8988T (cell line): ENCODE data around the gene MED26.
A peak's percentile ranks its signal among the peaks of the same experiment; 100 is the strongest.

ENCODE experiments used
- DNase-seq: peaks from one replicate; pipeline ENCODE4 v3.0.0; 2011

Gene MED26

DNA sequence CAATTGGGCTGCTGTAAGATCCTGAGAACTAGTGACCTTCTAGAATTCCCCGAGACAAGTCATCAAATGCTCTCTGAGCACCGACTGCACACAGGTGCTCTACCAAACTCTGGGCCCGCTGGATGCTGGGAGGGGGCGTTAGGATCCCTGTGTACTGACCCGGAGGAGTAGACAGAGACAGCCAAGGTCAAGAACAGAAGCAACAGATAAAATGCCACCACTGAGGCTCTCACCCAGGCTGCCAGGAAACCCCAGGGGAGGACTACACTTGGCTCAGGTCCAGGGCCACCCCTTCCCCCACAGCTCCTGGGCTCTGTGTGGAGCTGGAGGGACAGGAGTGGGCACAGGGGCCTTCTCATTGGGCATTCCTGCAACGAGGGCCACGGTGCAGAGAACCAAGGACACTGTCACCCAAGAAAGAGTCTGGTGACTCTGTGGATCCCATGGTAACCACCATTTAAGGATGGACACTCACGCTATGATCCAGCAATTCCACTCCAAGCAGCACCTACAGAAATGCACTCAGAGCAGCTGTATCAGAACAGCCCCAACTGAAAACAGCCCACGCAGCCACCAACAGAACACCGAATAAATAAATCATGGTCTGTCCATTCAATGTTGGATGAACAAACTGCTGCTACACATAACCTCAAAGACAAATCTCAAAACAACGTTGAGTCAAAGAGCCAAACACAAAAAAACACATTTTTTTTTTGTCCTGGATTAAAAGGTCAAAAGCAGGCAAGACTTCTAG lies 39.0 kb downstream of the MED26 start:
- no peak for DNase-seq

DNA sequence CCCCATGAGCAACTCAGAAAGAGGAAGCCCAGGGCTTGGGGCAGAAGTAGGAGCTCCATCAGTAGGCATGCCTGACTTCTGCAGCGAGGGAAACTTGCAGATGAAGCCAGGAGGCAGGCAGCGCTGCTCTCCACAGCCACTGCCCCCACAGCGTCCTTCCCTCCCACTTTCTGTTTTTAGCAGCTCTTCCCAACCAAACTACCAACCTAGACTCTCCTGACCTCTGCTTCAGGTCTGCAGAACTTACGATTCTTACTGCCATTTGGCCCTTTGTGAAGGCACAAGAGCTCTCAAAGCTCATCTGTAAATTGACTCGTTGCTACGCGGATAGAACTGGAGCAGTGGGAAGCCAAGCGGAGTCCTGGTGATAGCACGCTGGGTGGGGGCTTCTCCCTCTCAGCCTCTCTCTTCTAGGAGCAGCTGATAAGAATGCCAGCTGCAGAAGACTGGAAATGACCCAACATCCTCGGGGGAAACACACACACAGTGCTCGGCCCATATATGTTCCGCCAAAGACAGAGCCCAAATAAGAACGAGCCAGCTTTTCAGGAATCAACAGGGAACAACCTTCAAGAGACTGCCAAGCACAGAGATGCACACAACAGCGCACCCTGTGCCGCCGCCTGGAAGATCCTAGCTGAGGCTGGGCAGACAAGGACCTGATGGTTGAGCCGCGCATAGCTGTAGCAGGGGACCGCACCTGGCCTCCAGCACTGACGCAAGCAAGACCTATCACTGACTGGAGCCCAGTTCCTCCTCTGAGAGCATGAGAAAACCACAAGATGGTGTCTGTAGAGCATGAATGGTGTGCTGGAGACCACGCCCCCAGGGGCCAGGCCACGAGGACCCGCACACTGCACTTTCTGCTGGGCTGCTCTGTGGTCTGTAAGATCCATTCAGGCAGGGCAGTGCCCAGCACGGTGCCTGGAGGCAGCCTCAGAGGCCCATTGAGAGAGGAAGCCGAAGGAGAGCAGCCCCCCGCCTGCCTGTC lies 39.9 kb downstream of the MED26 start:
- DNase-seq: no peak

DNA sequence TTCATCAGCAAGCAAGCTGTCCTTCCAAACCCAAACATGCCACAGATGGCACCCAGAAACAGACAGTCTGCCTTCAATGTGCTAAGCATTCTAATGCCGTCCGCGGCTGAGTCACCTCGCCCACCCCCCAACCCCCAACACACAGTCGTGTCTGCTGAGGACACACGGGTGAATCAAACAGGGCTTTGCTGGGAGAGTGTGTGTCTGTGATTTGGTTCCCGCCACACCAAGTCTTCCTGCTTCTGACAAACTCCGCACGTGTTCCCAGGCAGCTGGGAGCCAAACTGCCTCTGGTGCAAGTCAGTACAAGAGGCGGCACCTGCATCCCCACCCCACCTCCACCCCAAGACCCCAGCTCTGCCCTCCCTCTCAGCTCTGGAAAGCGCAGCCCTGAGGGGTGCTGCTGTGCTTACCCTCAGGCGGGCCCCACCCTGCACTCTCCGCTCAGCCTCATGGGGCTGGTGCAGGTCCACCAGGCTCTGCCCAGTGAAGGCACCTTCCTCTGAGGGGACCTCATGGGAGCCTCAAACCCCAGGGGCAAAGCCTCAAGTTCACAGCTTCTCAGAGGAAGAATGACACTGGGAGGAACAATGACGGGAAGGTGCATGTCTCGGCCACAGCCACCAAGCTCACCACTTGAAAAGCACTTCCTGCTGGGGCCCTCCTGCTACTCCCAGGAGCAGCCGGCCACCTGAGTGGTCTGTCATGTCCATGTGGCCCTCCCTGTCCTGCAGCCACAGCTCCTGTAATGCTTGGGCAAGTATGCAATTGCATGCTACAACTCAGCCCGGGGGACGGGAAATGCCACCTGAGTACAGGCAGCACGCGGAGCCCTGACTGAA lies 40.8 kb downstream of the MED26 start:
- DNase-seq: no peak

DNA sequence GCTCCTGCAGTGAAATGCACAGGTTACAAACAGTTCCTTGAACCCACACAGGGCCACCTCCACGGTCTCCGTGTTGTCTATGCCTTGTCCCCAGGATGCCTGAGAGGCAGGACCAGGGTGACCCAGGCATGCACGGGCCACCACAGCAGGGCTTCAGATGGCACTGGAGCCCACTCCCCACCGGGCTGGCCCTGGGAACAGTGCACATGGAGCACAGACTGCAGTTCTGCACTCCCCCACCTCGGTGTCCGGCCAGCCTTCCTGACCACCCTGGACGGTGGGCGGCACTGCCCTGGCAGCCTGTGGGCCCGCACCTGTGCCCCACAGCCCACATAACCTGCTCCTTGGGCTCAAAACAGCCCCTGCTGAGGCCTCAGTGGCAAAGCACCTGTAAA lies 41.5 kb downstream of the MED26 start:
- DNase-seq: no peak

DNA sequence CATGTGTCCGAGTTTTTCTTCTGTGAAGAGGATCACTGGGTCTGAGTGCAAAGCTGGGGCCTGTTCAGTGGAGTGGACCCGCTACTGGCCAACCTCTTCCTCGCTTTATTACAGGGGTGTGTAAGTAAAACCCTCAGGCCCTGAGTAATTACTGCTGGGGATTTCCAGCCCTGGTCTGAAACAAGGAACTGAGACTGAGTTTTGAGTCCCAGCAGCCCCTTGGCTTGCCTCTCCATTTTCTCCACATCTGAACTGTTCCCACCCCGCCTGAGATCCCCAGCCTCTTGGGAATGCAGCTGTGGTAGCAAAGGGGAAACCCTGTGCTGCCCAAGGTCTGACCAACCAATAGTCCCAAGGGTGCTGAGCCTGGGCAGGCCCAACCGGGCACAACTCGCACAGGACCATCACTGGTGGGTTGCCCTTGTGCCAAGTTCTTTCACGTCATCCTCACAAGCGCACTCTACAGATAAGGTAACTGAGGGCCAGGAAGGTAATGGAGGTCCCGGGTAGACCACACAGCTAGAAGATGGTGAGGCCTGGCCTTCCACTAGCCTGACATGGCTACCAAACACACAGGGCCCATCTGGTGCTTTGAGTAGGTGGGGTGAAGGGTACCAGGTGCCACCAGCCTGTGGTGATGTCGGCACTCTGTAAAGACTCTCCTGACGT lies 42.1 kb downstream of the MED26 start:
- DNase-seq: no peak

DNA sequence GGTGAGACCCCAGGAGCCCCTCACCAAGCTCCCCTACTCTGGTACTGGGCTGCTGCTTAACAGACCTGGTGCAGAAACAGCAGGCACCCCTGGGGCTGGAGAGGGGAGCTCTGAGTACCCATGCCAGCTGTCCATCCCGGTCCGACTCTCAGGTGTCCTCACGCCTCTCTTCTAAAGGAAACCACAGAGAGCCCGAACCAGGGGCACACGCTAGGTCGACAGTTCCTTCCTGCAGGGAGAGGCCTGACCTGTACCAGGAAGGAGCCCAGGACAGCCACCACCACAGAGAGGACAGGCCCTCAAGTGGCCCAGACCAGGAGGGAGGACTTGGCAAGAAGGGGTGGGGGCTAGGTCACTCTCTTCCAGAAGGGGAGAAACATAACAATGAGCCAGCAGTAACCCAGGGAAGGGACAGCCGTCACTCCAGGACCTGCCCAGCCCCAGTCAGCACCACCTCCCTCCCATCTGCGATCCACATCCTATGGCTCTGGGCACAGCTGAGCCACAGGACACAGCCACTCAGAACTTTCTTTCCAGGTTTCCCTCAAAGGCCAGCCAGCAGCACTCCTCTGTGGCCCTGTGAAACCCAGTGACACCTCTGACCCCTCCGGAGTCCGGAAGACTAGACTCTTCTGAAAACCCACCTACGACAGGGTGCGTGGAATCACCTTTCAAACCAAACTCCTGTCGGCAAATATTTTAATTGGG lies 42.8 kb downstream of the MED26 start:
- DNase-seq: no peak

DNA sequence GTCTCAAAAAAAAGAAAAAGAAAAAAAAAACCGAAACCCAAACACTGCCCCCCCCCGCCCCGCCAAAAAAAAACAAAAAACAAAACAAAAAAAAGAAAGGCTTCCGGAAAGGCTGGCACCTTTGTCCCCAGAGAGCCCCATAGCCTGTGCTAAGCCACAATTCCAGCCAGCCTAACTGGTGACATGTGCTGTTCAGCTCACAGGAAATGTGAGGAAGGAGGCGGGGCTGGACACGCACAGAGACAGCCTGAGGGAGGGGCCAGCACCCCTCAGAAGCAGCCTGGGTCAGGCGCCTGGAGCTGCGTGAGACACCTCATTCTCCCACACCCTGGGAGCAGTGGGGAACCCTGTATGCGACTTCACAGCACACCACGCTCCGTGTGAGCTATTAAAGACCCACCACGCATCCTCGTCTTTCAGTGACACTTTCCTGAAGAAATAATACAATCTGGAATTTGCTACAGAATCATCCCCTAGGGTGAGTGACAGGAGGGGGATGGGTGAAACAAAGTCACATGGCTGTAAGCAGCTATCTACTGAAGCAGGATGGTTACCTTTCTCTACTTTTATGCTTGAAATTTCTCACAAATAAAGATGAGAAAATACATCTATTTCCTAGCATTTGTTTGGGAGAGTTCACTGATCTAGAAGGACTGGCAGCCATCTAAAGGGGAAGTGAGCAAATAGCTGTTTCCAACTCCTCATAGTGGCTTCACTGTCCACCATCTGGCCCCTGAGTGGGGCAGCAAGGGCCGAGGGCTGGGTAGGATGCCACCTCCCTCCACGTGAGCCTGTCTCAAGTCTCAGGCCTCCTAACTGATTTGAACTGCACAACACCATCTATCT lies 43.5 kb downstream of the MED26 start:
- peak; percentile 90 for DNase-seq

DNA sequence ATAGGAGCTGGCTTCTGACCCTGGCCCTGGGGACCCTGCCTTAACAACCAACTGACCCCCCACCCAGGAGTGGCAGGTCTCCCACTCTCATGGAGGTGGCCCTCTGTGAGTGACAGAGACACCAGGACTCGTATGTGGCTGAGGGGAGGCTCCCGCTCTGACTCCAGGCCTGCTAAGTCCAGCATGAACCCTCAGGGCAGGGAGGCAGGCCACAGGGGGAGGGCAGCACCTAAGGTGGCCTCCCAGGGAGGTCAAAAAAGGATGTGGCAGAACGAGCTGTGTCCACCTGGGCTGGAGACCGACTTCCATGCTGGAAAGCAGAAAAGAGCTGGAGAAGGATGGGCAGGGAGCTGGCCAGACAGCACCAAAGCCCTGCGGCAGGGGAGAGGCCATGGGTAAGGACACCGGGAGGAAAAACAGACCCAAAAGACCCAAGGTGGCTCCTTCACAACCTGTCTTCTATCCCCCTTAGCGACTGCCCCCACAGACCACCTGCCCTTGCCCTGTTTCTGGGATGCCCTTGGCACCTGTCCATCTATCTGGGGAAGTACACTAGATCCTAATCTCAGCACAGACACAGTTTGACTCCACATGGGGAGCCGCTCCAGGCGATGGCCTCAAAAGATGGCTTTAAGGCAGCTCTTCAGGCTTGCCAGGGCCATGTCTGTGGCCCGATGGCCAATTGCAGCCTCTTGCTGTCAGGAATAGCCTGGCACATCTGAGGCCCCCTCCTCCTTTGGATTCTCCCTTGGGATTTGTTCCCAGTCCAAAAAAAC lies 45.3 kb downstream of the MED26 start:
- no peak for DNase-seq

DNA sequence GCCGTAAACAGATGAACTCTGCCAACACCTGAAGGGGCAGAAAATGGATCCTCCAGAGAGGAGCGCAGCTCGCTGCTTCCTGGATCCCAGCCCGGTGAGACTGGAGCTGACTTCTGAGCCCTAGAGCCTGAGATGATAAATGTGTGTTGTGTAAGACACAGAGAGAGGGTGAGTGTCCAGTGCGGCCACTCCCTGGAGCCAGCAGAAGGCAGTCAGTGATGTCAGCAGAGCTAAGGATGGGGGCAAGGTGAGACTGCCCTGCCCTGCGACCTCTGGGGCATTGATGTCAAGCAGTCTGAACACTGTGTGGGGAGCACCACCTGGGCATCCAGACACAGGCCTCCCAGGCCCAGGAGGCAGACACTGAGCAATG lies 46.0 kb downstream of the MED26 start:
- no peak for DNase-seq

DNA sequence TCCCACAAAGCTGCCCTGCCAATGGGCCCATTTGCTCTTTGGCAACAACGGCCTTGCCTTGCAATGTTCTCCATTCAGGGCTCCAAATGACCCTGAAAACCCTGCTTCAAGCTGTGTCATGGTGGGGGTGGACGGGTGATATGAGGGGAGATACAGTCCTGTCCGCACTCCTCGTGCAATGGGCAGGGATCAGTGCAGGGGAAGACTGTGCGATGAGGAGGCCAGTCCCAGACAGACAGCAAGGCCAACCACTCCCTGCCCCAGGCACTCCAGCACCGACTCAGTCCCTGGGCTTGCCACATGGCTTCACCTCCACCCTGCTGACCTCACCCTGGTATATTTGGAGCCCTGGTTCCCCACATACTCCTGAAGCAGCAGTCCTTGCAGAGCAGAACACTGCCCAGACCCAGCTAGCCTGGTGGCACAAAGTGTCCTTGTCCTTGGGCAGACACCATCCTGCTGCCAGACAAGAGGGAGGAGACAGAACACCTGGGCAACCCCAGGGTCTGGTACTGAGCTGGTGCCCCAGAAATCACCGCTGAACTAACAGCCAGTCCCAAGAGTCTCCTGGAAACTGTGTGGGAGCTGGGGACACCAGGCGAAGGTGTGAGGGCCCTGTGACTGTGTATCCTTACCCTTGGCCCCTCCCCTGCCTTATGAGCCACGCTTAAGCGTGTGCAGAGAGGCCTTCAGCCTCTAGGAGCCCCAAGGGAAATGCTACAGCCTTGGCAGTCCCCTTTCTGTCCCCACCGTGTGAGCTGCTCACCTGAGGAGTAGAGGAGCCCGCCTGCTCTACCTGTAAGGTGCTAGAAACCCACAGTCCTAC lies 46.6 kb downstream of the MED26 start:
- no peak for DNase-seq

DNA sequence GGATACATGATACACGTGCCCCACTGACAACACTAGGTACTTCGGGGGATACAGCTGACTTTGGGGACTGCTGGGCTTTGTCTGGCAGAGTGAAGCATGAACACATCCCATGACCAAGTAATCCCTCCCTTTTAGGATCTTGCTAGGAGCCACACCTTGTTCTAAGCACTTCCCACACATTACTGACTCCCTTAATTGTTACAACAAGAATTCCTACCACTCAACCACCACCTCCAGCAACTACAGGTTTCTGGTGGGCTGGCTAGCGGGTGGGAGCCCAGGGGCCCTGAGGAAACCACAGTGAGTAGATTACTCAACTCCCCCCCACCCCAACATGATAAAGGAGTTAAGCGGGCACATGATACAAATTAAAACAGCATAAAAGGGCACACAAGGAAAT lies 48.6 kb downstream of the MED26 start:
- DNase-seq: no peak

DNA sequence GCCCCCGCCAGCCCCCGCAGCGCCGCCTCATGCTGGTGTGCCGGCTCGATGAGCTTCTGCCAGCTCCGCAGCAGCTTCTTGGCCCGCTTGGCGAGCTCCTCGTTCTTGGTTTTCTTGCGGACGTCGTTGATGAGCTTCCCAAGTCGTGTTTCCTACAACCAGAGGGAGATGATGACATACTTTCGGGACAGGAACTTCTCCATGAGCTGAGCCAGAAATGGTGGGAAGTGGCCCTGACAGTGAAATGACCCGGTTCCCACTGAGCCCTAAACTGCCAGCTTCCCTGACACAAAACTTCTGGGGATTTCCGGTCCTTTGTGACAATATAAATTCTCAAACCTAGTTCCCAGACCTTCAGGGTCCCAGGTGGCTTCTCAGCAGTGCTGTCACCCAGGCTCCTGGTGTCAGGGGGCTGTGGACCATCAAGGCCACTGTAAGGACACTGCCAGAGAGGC lies 50.4 kb downstream of the MED26 start:
- no peak for DNase-seq

DNA sequence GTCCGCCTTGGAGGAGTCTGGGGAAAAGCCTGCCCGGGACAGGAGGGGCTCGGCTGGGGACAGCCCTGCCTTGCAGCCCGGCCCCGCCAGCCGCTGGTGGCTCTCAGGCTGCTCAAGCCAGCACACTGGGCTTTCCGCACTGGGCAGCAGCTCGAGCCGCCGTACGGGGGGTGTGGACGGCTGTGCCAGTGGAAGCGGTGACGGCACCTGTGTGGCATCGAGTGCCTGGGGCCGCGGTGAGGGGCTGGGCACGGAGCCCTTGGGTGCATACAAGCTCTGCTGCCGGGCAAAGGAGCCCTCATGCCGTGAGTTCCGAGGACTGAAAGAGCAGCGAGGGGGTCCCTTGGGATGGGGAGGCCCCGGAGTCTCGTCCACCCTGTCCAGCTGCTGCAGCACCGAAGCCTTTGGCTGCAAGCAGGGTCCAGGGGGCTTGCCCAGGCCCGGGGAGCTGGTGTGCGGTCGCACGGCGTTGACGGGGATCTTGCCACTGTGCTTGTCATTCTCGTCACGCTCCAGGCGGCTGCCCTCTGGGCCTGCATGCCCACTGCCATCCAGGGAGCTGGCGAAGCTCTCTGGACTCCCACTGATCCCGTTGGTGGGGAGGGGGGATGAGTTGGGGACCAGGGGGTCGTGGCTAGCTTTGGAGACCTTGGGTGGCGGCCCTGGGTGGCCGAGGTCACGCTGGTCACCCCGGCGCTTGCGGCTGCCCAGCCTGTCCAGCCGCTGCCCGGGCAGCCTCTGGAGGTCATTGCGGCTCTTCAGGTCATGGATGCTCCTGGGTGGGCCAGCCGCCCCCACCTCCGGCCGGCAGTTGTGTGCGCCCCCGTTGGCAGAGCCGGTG lies 51.1 kb downstream of the MED26 start:
- no peak for DNase-seq

DNA sequence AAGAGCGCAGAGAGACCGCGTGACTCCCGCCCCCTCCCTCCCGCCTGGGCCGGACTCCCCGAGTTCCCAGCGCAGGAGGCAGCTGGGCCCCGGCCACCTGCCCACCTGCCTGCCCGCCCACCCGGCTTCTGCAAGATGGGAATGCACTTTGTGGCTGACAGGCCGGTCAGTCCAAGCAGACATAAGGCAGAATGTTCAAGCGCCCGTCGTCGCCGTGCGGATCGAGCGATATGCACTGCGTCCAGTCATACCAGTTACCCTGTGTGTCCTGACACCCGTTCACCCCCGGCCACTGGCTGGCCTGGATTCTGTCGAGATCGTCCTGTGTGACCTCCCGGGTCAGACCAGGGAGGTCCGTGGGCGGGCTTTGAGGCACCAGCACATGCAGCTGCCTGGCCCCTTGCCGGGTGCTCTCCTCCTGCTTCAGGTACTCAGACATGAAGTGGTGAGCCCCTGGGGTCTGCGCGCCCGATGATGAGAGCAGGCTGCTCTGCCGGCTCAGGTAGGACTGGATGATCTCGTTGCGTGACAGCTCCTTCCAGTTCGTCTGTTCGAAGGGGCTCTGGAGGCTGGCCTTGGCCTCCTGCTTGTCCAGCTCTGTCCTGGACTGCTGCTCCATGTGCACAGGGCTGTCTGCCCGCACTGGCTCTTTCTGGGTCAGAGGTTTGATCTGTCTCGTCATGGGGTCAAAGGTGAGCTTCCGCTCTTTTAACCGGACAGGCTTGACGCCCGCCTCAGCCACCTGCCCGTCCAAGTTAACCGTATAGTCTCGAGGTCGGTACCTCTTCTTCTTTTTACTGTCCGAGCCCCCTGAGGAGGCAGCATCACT lies 51.9 kb downstream of the MED26 start:
- no peak for DNase-seq

DNA sequence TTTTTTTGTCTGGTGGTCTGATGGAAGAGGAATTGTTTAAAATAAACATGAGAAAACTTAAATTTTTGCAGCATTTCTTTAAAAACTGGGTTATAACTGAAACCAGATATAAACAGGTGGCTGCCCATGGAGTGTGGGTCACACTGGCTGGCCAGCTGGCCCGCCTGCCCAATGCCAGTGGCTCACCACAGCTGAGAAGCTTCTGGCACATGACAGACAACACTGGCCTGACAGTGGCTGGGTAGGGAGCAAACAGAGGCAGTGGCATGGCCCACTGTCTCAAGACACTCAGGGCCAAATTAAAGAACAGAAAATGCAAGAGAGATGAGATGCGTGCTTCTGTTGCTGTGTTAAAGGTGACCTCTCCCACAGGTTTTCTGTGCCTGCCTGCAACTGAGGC lies 52.7 kb downstream of the MED26 start:
- DNase-seq: no peak

DNA sequence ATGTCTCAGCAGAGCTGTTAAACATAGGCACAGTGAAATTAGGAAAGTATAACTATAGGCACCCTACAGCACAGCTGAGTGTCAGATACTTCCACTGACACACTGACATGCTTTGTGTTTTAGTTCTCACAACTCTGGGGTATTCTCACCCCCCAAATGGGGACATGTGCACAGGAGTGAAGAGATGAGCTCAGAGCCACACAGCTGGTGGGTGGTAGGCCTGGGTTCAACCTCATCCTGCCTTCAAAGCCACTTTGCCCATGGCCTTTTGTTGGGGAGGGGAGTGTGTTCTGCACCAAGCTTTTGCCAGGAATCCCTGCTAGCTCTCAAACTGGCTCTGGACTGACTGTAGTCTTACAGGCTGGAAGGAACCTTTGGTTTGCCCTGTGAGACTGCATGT lies 54.1 kb downstream of the MED26 start:
- no peak for DNase-seq

DNA sequence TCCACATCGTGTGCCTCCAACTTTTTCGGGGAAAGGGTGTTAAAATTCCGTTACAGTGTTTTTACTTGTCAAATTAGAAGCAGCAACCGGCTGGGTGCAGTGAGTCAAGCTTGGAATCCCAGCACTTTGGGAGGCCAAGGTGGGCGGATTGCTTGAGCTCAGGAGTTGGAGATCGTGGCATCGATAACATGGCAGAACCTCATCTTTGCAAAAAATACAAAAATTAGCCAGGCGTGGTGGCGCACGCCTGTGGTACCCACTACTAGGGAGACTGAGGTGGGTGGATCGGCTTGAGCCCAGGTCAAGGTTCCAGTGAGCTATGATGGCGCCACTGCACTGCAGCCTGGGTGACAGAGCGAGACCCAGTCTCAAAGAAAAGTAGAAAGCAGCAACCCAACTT lies 54.7 kb downstream of the MED26 start:
- DNase-seq: no peak
